ENCODE measurements around the gene PTPRR.
"Not testable (repeated sequence)": the region's sequence is repeated elsewhere in the genome, so short reads cannot be mapped to it uniquely, and the experiment has no call there.

The PTPRR gene

GRCh38 chr12:70747445-70748260, 172.9 kb downstream of the PTPRR start:
- no peak for DNase-seq (ENCODE audit: low read depth)

- no peak for DNase-seq (ENCODE audit: low read depth)
Measured at GRCh38 chr12:70745048-70745447, 175.5 kb downstream of the PTPRR start.

GRCh38 chr12:70744178-70744577, 176.4 kb downstream of the PTPRR start:
- DNase-seq (ENCODE audit: low read depth) = no peak

GRCh38 chr12:70741256-70741655, 179.3 kb downstream of the PTPRR start:
- DNase-seq (ENCODE audit: low read depth) = no peak

GRCh38 chr12:70739756-70740155, 180.8 kb downstream of the PTPRR start:
- no peak for DNase-seq (ENCODE audit: low read depth)

- DNase-seq (ENCODE audit: low read depth) = no peak
Measured at GRCh38 chr12:70736351-70737133, 184.0 kb downstream of the PTPRR start.

GRCh38 chr12:70735197-70735596, 185.3 kb downstream of the PTPRR start:
- not testable (repeated sequence) for DNase-seq (ENCODE audit: low read depth)

- no peak for DNase-seq (ENCODE audit: low read depth)
Measured at GRCh38 chr12:70733385-70733784, 187.2 kb downstream of the PTPRR start.

GRCh38 chr12:70732287-70732686, 188.3 kb downstream of the PTPRR start:
- no peak for DNase-seq (ENCODE audit: low read depth)

GRCh38 chr12:70730675-70731180, 189.8 kb downstream of the PTPRR start:
- DNase-seq (ENCODE audit: low read depth) = no peak

GRCh38 chr12:70724444-70724843, 196.1 kb downstream of the PTPRR start:
- no peak for DNase-seq (ENCODE audit: low read depth)

GRCh38 chr12:70722584-70723343, 197.8 kb downstream of the PTPRR start:
- no peak for DNase-seq (ENCODE audit: low read depth)

GRCh38 chr12:70721656-70722357, 198.7 kb downstream of the PTPRR start:
- no peak for DNase-seq (ENCODE audit: low read depth)

GRCh38 chr12:70721216-70721615, 199.3 kb downstream of the PTPRR start:
- DNase-seq (ENCODE audit: low read depth) = no peak

GRCh38 chr12:70719672-70720420, 200.7 kb downstream of the PTPRR start:
- DNase-seq (ENCODE audit: low read depth) = no peak

- no peak for DNase-seq (ENCODE audit: low read depth)
Measured at GRCh38 chr12:70719071-70719470, 201.5 kb downstream of the PTPRR start.

- no peak for DNase-seq (ENCODE audit: low read depth)
Measured at GRCh38 chr12:70711831-70712230, 208.7 kb downstream of the PTPRR start.

- no peak for DNase-seq (ENCODE audit: low read depth)
Measured at GRCh38 chr12:70709022-70709421, 211.5 kb downstream of the PTPRR start.

- DNase-seq (ENCODE audit: low read depth) = no peak
Measured at GRCh38 chr12:70706611-70707010, 213.9 kb downstream of the PTPRR start.

- no peak for DNase-seq (ENCODE audit: low read depth)
Measured at GRCh38 chr12:70698345-70698744, 222.2 kb downstream of the PTPRR start.

All from stimulated activated CD8-positive, alpha-beta memory T cell treated with anti-CD3 and anti-CD28 coated beads, Interleukin-15, amount 100 ng/mL, for 24 hours (primary cell).